HS-5 (cell line): ENCODE results near the gene CD200.
"Not testable (repeated sequence)": the region's sequence is repeated elsewhere in the genome, so short reads cannot be mapped to it uniquely, and the experiment has no call there.

Experiments
- DNase-seq: peaks from one replicate; pipeline ENCODE4 v3.0.0-alpha.2; 2012; ENCODE audit warnings: low read depth

Gene CD200

DNA sequence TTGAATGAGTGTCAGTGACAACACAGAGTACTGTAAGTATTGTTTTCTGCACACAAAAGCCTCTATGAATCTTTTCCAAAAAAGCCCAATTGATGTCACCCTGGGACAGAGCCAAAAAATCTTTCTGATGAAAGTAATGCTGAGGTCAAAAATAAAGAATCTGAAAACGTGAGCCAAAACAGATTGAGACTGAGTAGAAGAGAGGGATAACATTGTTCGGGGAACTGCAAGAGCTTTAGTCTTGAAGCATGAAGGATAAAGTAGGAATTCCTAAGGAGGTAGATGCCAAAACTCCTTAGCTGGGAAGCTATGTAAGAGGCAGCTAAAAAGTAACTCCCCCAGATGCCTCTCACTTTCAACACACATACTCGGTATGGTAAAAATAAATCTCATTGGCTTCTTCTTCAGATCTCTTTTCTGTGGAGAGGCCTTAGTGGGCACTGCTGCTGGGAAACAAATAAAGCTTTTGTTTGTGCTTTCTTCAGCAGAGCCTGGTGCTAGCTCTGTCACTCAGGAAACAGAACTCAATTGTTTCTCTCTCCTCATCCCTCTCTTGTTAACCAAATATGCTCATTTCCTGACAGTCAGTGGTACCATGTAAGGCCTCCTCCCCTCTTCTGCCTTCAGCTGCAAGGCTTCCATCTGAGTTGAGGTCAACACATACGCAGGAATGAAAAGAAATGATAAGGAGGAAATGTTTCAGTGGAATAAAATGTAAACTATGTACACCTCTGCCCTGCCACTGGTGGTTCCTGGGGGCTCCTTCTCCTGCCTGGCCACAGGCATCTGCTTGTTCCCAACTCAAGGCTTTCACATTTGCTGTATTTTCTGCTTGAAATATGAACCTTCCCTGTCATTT lies 58.1 kb downstream of the CD200 start:
- peak; percentile 88 for DNase-seq

DNA sequence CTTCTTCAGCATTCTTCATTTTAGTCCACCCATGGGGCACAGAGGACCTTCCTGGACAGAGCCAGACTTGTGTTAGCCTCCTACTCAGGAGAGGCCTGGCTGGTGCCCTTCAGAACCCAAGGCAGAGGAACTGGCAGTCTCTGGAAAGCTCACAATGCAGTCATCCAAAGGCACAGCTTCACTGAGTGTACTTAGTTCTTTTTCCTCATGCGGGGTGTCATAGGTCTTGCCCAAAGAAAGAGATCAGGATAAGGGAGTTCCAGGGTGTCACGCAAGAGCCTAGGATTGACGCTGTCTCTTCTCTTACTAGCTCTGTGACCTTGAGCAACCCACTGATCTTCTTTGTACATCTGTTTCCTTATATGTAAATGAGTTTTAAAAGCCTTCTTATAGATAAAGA lies 58.7 kb downstream of the CD200 start:
- no peak for DNase-seq

DNA sequence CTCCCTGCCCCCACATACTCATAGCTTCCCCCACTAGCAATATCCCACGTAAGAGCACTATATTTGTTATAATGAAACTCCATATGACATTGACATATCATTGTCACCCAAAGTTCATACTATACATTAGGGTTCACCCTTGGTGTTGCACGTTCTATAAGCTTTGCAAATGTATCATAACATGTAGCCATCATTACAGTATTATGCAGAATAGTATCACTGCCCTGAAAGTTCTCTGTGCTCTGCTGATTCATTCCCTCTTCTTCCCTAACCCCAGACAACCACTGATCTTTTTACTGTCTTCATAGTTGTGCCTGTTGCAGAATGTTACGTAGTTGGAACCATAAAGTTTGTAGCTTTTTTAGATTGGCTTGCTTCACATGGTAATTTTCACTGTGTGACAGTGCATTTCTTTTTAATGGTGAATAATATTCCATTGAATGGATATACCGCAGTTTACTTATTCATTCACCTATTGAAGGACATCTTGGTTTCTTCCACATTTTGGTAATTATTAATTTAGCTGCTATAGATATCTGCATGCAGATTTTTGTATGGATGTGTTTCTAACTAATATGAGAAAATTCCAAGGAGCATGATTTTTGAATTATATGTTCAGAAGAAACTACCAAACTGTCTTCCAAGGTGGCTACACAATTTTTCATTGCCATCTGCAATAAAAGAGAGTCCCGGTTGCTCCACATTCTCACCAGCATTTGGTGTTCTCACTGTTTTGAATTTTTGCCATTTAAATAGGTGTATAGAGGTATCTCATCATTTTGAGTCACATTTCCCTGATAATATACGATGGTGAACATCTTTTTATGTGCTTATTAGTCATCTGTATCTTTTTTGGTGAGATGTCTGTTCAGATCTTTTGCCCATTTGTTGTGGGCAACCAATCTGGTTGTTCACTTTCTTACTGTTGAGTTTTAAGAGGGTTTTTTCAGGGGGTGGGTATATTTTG lies 59.7 kb downstream of the CD200 start:
- DNase-seq: no peak

DNA sequence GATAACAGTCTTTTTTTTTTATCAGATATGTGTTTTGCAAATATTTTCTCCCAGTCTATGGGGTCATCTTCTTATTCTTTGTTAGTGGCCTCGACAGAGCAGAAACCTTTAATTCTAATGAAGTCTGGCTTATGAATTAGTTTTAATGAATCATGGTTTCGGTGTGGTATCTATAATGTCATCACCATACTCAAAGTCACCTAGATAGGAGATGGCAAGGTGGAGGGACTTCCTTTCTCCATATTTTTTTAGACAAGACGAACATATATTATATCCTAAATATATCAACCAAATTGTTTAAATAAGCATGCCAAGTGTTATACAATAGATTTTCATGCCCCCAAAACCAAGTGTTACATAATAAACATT lies 60.4 kb downstream of the CD200 start:
- DNase-seq: no peak

DNA sequence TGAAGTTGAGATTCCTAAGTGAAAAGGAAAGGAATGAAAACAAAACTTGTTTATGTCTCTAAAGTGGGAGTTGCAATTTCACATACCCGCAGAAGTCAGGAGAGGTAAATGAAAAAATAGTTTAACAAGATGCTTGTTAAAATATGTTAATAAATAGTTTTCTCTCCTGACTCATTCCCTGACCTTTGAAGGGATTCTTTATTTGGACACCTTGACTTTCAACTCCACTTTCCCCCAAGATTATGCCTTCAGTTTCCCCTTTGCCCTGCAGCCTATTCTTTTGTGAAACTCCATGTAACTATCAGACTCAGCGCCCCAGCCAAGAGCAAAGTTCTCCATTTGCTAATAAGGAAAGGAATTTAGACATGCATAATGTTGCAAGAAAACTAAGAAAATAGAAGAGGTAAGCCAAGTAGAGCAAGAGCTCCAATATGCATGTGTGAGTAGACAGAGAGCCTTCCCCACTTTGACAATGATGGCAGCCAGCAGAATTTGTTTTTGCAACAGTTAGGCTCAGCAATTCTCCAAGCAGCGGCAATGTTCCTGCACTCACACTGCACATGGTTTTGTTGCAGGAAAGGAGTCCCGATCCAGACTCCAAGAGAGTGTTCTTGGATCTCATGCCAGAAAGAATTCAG lies 61.2 kb downstream of the CD200 start:
- DNase-seq: no peak

DNA sequence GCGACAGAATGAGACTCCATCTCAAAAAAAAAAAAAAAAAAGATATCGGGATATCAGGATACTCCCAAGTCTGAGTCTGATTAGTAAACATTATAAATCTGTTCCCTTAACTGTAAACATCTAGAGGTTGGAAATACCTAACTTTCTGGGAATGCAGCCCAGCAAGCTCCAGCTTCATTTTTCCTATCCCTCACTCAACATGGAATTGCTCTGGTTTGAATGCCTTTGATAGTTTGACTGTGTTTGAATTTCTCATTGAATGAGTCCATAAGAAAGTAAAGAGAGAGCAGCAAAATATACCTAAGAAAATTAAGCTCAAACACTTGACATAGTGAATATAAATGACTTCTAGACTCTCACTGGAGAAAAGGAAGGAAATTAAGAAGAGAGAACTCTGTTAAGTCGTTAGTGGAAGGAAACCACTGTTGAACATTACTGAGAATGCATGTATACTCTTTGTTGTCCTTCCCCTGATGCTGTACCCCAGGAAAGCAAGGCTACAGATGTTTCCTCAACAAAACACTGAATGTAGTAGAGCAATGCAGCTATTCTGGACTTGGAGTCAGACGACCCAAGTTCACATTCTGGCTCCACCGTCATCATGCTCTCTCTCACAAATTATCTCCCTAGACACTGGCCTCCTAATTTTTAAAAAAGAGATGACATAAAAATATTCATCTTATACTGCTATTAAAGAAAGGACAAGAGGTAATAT lies 62.4 kb downstream of the CD200 start:
- no peak for DNase-seq

DNA sequence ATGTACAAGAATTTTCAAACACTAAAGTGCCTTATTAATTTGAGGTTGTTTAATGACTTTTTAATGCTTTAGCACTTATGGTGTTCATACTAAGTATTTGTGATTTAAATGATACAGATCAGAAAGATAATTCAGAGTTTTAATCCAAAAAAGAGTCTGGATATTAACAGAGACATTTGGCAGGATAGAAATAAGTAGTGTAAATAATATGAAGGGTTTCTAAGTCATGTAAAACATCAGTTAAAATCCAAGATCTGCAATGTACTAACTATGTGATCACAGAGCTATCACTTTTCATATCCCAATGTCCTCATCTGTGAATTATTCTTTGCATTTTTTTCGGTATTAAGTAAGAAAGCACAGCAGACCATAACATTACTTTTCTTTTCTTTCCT lies 62.9 kb downstream of the CD200 start:
- no peak for DNase-seq

DNA sequence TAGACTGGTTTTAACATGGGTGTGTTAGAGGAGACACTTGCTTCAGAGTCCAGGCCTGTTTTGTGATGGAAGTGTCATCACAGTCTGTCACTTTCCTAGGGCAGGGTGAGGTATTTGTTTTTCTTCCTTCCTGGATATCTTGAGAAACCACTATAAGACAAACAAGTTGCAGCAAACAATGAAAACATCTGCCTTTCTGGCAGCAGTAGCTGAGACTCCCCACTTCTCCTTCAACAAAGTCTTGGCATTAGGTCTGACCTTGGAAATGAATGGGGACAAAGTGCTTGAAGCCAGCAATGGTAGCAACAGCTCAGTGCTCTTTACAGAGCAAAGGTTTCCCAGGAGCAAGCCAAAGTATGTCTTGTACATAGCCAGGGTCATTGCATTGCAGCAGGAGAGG lies 64.6 kb downstream of the CD200 start:
- no peak for DNase-seq

DNA sequence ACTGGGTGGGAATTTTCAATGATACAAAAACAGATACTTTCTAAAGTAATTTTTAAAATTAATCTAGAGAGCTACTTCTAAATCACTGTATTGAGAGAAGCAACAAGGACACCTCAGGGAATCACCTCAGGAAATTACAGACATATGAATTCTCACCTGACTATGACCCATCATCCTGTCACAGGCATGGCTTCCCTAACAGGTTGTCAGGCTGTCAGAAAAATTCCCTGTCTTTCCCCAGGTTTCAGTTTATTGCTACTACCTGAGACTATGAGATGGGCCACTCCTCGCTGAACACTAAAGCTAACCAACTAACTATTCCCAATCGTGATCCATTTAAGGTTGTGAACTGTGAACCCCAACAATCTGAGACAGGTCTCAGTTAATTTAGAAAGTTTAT lies 66.1 kb downstream of the CD200 start:
- DNase-seq: no peak

DNA sequence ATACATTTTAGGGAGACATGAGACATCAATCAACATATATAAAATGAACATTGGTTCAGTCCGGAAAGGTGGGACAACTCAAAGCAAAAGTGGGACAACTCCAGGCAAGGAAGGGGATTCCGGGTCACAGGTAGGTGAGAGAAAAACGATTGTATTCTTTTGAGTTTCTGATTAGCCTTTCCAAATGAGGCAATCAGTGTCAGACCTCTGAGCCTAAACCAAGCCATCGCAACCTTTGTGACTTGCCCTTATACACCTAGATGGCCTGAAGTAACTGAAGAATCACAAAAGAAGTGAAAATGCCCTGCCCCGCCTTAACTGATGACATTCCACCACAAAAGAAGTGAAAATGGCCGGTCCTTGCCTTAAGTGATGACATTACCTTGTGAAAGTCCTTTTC lies 66.6 kb downstream of the CD200 start:
- not testable (repeated sequence) for DNase-seq

DNA sequence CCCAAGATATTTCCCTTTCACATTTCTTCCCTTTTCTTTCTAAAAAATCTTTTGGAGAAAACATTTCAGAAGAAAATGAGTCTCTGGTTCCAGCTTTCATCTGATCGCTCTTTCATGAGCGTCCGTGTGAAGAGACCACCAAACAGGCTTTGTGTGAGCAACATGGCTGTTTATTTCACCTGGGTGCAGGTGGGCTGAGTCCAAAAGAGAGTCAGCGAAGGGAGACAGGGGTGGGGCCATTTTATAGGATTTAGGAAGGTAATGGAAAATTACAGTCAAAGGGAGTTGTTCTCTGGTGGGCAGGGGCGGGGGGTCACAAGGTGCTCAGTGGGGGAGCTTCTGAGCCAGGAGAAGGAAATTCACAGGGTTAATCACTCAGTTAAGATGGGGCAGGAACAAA lies 67.4 kb downstream of the CD200 start:
- DNase-seq: not testable (repeated sequence)

DNA sequence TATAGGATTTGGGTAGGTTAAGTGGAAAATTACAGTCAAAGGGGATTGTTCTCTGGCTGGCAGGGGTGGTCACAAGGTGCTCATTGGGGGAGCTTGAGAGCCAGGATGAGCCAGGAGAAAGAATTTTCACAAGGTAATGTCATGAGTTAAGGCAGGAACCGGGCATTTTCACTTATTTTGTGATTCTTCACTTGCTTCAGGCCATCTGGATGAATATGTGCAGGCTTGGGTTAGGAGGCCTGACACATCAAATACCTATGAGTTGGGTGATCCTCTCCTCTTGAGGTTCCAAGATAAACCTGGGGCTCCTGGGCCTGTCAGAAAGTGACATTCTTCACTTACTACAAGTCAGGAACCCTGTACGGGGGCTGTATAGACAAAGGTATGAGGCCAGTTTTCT lies 68.7 kb downstream of the CD200 start:
- no peak for DNase-seq

DNA sequence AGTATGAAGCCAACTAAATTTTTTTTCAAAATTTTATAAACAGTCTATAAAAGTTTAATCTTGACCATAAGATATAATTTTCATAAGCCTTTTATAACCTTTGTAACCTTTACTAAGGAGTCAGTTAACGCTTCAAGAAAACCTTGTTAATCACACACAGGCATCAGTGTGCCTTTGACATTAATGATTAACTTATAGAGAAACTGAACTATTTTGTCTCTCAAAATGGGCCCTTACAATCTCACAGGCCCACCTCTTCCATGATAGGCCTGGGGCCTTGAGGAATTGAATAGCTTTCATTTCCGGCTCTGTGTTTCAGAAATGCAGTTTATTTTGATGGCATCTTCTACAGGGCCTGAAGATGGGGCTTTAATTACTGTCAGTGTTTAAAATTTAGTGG lies 70.1 kb downstream of the CD200 start:
- DNase-seq: no peak

DNA sequence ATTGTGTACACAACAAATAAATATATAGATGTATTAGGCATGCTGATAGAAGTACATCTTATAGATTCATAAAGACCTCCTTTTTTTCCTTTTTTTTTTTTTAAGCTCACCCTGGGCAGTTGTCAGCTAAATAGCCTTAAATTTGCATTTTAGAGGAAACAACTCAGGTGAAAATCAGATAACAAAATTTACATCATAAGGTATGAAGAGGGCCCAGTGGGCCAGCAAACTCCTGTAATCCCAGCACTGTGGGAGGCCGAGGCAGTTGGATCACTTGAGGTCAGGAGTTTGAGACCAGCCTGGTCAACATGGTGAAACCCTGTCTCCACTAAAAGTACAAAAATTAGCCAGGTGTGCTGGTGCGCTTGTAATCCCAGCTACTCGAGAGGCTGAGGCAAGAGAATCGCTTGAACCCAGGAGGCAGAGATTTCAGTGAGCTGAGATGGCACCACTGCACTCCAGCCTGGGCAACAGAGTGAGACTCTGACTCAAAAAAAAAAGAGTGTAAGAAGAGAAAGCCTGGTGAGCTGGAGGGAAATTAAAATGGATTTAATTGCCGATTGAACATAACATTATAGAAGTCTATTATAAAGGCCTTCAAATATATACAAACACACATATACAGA lies 72.1 kb downstream of the CD200 start:
- DNase-seq: not testable (repeated sequence)

DNA sequence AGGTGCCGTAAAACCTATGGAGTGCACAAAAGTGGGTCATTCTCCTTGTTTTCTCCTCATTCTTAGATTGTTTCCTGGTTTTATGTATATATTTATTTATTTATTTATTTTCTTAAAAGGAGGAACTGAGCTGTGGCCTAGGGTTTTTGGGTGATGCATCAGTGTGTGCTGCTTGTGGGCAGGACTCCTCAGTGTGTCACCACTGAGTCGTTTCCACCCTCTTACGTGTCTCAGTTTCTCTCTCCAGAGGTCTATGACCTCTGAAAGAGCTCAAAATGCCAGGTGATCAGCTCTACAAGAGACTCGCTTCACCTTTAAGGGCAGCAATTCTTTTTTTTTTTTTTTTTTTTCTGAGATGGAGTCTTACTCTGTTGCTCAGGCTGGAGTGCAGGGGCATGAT lies 72.9 kb downstream of the CD200 start:
- DNase-seq: no peak

DNA sequence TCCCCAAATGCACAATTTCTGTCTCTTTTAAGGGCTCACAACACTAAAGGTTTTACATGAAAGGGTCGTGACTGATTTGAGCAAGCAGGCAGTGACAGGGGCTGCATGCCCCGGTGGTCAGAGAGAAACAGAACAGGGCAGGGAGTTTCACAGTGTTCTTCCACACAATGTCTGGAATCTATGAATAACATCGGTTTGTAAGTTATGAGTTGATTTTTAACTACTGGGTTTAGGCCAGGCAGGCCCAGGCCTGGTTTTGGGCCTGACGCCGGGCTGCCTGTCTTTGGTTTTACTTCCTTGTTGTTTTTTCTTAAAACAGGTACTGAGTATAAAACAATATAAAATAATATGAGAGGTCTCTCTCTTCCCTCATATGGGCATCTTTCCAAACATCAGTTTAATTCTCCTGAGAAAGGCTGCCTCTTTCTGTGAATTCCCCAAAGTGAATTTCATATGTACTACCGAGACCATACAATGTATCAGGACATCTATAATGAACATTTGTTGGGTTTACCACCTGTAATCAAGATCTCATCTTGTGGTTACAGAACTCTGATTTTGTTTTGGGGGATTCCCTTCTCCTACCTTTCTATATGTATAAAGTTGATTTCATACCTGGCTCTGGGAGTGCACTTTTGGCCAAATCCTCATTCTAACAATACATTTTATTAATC lies 74.4 kb downstream of the CD200 start:
- DNase-seq: no peak

DNA sequence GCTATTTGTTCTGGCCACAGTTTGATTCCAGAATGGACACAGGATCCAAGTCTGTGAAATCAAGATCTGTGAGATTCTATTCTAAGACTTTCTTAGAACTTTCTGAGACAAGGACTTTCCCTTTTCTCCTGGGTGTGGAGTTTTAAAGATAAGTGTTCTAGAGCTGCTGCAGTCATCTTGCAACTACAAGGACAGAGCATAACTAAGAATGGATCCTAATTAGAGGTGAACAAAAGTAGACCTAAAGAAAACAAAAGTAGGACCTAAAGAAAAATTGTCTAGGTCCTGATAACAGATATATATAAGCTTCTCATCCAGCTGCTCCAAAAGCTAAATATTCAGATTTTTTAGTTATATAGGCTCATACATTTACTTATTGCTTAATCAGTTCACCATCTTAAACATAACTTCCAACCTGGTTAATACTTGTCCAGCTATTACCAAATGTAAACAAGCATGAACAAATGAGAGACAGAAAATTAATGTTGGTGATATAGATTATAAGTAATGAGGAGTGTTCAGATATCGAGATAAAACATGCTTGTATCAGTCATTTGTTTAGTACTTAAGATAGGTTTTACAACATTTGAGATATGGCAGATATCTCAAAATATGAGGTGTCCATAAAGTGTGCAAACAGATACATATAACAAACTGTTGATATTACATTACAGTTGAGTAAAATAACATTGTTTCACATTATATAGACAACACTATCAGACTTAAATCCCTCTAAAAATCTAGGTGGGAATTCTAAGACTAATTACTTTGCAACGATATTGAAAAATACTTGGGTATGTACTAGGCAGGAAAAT lies 75.1 kb downstream of the CD200 start:
- no peak for DNase-seq

DNA sequence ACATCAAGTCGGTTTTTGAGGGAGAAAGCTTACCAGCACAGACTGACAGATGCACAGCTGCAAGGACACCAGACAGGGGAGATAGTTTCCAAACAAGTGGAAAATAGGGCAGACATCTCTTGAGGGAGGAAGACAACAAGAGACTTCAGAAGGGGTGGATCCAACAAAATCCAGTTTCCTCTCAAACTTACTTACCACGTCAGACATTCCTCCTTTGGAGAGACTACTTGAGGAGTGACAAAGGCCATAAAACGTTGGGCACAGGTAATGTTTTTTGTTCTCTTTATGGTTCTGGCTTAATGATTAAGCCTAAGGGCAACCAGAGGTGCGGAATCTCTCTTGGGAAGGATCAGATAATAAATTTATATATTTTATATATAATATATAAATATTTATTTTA lies 76.1 kb downstream of the CD200 start:
- no peak for DNase-seq

DNA sequence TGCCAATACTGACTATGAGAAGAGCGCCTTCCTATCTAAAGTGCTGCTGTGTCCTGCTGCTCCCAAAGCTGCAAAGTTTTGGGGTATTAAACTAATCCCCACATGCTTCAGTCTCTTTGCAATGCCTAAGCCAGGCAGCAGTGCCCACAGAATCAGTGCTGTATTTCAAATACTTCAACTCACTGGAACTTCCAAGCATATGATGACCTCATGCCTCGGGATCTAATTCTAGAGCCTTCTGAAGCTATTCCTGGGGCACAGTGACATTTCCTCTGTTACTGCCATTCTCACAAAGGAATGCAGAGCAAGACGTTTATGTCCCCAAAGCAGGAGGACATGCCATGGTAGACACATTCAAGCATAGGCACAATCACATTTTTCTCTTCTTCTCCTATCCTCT lies 78.5 kb downstream of the CD200 start:
- DNase-seq: no peak
